DMS 273 (cell line): ENCODE data around the gene FBXO22.
"Not testable (repeated sequence)": the region's sequence is repeated elsewhere in the genome, so short reads cannot be mapped to it uniquely, and the experiment has no call there.

Source experiments
- DNase-seq: peaks from one replicate; lab custom pipeline; 2025; ENCODE audit not compliant: unreplicated experiment; lab: John Stamatoyannopoulos, UW

The FBXO22 gene

GRCh38 chr15:75966073-75966472 is 62.4 kb downstream of the FBXO22 start:
- no peak for DNase-seq

DNA sequence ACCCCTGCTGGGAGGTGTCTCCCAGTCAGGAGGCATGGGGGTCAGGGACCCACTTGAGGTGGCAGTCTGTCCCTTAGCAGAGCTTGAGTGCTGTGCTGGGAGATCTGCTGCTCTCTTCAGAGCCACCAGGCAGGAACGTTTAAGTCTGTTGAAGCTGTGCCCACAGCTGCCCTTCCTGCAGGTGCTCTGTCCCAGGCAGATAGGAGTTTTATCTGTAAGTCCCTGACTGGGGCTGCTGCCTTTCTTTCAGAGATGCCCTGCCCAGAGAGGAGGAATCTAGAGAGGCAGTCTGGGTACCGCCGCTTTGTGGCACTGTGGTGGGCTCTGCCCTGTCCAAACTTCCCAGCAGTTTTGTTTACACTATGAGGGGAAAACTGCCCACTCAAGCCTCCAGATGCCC is 73.1 kb downstream of the FBXO22 start:
- not testable (repeated sequence) for DNase-seq

DNA sequence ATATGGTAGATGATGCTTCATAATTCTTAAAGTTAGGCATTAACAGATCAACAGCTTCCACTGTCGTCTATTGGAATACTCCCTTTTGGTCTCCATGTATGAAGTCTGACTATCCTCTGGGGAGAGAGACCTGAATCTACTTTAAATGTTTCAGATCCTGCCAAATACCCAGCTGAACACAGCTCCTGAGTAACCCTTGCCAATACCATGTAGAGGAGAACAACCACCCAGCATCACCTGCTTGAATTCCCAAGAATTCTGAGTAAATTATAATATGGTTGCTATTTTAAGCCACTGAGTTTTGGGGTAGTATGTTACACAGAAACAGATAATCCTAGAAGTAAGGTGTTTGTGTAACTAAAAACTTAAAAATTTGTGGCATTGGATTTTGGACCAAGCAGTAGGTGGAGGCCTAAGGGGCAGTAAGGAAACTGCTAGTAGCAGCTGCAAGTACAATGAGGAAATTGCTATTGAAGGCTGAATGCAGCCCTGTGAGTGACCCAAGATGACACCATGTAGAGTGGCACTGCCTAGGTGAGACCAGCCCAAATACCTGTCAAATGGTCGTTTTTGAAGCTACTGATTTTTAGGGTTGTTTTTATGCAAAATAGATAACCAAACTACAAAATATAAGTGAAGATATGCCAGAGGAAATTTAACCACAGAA is 77.6 kb downstream of the FBXO22 start:
- no peak for DNase-seq

GRCh38 chr15:75982468-75982867 is 78.8 kb downstream of the FBXO22 start:
- DNase-seq: no peak

- not testable (repeated sequence) for DNase-seq
These were observed 81.0 kb downstream of the FBXO22 start for GRCh38 chr15:75984706-75985105.

DNA sequence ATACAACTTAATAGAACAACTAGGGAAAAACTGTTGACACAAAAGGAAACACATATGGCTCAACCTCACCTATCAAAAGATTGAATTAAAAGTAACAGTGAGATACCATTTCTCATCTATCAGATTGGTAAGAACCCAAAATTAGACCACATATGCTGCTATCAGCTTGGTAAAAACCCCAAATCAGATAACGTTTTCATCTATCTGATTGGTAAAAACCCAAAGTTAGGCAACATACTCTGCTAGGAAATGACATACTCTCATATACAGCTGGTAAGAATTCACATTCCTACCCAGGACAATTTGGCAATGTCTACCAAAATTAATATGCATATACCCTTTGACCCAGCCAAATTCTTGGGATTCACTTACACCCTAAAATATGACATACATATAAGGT is 82.3 kb downstream of the FBXO22 start:
- no peak for DNase-seq

DNA sequence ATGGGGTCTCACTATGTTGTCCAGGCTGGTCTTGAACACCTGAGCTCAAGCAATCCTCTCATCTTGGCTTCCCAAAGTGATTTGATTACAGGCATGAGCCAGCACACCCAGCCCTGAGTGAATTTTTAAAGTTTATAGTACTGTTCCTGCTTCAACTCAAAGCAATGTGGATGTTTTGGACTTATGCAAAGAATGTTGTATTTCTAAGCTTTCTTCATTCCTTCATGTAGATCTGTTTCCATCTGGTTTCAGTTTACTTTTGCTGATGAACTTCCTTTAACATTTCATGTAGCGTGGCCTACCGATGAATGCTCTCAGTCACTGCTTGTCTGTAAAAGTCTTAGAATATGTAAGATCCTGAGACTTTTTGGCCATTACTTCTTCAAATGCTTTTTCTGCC is 85.4 kb downstream of the FBXO22 start:
- no peak for DNase-seq

DNA sequence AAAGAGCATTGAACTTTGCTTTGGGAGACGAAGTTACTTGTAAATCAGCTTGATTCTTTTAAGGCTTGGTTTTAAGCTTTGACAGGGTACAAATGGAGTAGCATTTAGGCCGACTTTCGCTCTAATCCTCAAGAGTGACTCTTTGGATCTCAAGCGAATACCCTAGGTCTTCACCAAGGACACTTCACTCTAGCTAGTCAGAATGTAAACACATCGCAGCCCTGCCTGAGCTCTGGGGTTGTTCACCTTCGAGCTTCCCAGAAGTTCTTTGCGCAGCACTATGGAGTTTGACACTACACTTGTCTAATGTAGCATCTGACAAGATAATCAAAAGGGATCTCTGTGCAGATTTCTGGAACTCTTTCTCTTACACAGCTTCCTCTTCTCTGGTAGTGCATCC is 86.2 kb downstream of the FBXO22 start:
- no peak for DNase-seq
